HEK293 (cell line): ENCODE measurements around the gene PRMT2.

ENCODE experiments used
- CTCF ChIP-seq: fragments of 450-650 bp; formaldehyde crosslinking; IDR thresholded peaks from 2 replicates; pipeline ENCODE4 v1.5.1; 2016; ENCODE audit warnings: missing biosample characterization, missing genetic modification characterization
- SP2 ChIP-seq: fragments of 450-650 bp; formaldehyde crosslinking; IDR thresholded peaks from 2 replicates; pipeline ENCODE4 v1.5.1; 2016; ENCODE audit warnings: missing biosample characterization, missing genetic modification characterization
- ZBTB21 ChIP-seq: fragments of 450-650 bp; formaldehyde crosslinking; IDR thresholded peaks from 2 replicates; pipeline ENCODE4 v1.5.1; 2017; ENCODE audit warnings: missing biosample characterization, missing genetic modification characterization
- ZNF18 ChIP-seq: fragments of 450-650 bp; formaldehyde crosslinking; IDR thresholded peaks from 2 replicates; pipeline ENCODE4 v1.5.1; 2016; ENCODE audit warnings: missing biosample characterization, missing genetic modification characterization
- ZNF513 ChIP-seq: fragments of 450-650 bp; IDR thresholded peaks from 2 replicates; pipeline ENCODE4 v1.5.1; 2018; ENCODE audit warnings: missing biosample characterization, missing genetic modification characterization
- ZNF530 ChIP-seq: fragments of 450-650 bp; formaldehyde crosslinking; IDR thresholded peaks from 2 replicates; pipeline ENCODE4 v1.5.1; 2016; ENCODE audit warnings: low read depth, missing biosample characterization, missing genetic modification characterization
- ZNF830 ChIP-seq: fragments of 450-650 bp; IDR thresholded peaks from 2 replicates; pipeline ENCODE4 v1.5.0; 2018; ENCODE audit warnings: missing biosample characterization, missing genetic modification characterization, low read depth, mild to moderate bottlenecking, moderate library complexity

GRCh38 chr21:46619846-46620245 lies 15.6 kb upstream of the PRMT2 start:
- TF ChIP-seq ZNF18 (no peak), ZNF830 (no peak), ZBTB21 (tag by site-specific recombination) (no peak), CTCF (tag by site-specific recombination) (no peak), ZNF530 (tag by site-specific recombination) (no peak), ZNF513 (no peak), SP2 (tag by site-specific recombination) (no peak)
